ENCODE measurements around the gene USP3.

GRCh38 chr15:63505842-63506222 is 1.4 kb downstream of the USP3 start:
- TF ChIP-seq POLR2A (IDR thresholded peaks at IDR 0.05) (no peak), CTCF (IDR thresholded peaks at IDR 0.05) (no peak)

Measured in heart left ventricle (tissue), 13 donors.